Neural cell (in vitro differentiated cells): ENCODE measurements around the gene EFCAB6. TPM values are rescaled to one million over a fixed set of nuclear protein-coding genes. Genes with fewer than 3 reads are reported as not detected.

Experiments
- H2AFZ ChIP-seq: fragments of 200-600, 300-800 bp; sonication (generic), shearing (Covaris generic); 2 replicates; pipeline ENCODE4 v1.6.0; 2014; ENCODE audit warnings: low read depth, mild to moderate bottlenecking, antibody characterized with exemption, low read length, moderate library complexity
- H3F3A ChIP-seq: fragments of 200-600 bp; shearing (Covaris generic); 2 replicates; pipeline ENCODE4 v1.6.1; 2016; ENCODE audit warnings: mild to moderate bottlenecking, moderate library complexity, mixed read lengths, antibody characterized with exemption, low read length; ENCODE audit not compliant: insufficient read depth, poor library complexity, severe bottlenecking
- H3K27ac ChIP-seq: fragments of 200-600, 300-800 bp; sonication (generic), shearing (Covaris generic); 2 replicates; pipeline ENCODE4 v1.5.1; 2014; ENCODE audit warnings: mild to moderate bottlenecking, low read length, moderate library complexity
- H3K27me3 ChIP-seq: fragments of 300-800, 200-600 bp; sonication (generic), shearing (Covaris generic); 2 replicates; pipeline ENCODE4 v1.6.0; 2014; ENCODE audit warnings: mild to moderate bottlenecking, low read depth, low read length, moderate library complexity; ENCODE audit not compliant: insufficient read depth
- H3K36me3 ChIP-seq: fragments of 300-800, 200-600 bp; sonication (generic), shearing (Covaris generic); 2 replicates; pipeline ENCODE4 v1.5.1; 2014; ENCODE audit warnings: mild to moderate bottlenecking, antibody characterized with exemption, low read length, moderate library complexity; ENCODE audit not compliant: insufficient read depth
- H3K4me2 ChIP-seq: fragments of 300-800, 200-600 bp; sonication (generic), shearing (Covaris generic); 2 replicates; pipeline ENCODE4 v1.6.0; 2014; ENCODE audit warnings: mild to moderate bottlenecking, low read length
- H3K4me3 ChIP-seq: fragments of 300-800, 200-600 bp; sonication (generic), shearing (Covaris generic); 2 replicates; pipeline ENCODE4 v1.5.1; 2014; ENCODE audit warnings: mild to moderate bottlenecking, low read length, moderate library complexity
- H3K79me2 ChIP-seq: fragments of 200-600 bp; shearing (Covaris generic); replicated peaks from 2 replicates; pipeline ENCODE4 v1.6.0; 2014; ENCODE audit warnings: mild to moderate bottlenecking, low read length, moderate library complexity; ENCODE audit not compliant: insufficient read depth
- H3K9ac ChIP-seq: fragments of 300-800, 200-600 bp; sonication (generic), shearing (Covaris generic); 2 replicates; pipeline ENCODE4 v1.6.1; 2016; ENCODE audit warnings: mild to moderate bottlenecking, low read length, mixed read lengths
- H3K9me2 ChIP-seq: fragments of 200-600 bp; shearing (Covaris generic); 2 replicates; pipeline ENCODE4 v1.6.1; 2016; ENCODE audit warnings: mild to moderate bottlenecking, low read length, mixed read lengths; ENCODE audit not compliant: insufficient read depth
- H3K9me3 ChIP-seq: fragments of 200-600, 300-800 bp; sonication (generic), shearing (Covaris generic); 2 replicates; pipeline ENCODE4 v1.6.1; 2016; ENCODE audit warnings: mild to moderate bottlenecking, mixed run types, low read length, moderate library complexity, mixed read lengths
- H4K20me1 ChIP-seq: fragments of 200-600 bp; shearing (Covaris generic); 2 replicates; pipeline ENCODE4 v1.6.1; 2016; ENCODE audit warnings: mild to moderate bottlenecking, mixed run types; ENCODE audit not compliant: insufficient read depth
- EP300 ChIP-seq: fragments of 450-650 bp; conservative IDR thresholded peaks from 2 replicates; pipeline ENCODE4 v1.6.1; 2014; ENCODE audit warnings: antibody characterized with exemption, mild to moderate bottlenecking, moderate library complexity; ENCODE audit not compliant: poor library complexity, severe bottlenecking
- EZH2 ChIP-seq: fragments of 200-600, 300-800 bp; shearing (Covaris generic), sonication (generic); IDR thresholded peaks from 2 replicates; pipeline ENCODE4 v1.6.1; 2014; ENCODE audit warnings: antibody characterized with exemption, low read length, borderline replicate concordance, mild to moderate bottlenecking; ENCODE audit not compliant: insufficient read depth, poor library complexity, severe bottlenecking
- MXI1 ChIP-seq: fragments of 450-650 bp; conservative IDR thresholded peaks from 2 replicates; pipeline ENCODE4 v1.6.1; 2014; ENCODE audit warnings: antibody characterized with exemption, mild to moderate bottlenecking; ENCODE audit not compliant: poor library complexity, severe bottlenecking
- POLR2AphosphoS5 ChIP-seq: IDR thresholded peaks from 2 replicates; pipeline ENCODE4 v1.6.1; 2012
- RAD21 ChIP-seq: fragments of 450-650 bp; conservative IDR thresholded peaks from 2 replicates; pipeline ENCODE4 v1.6.1; 2014; ENCODE audit warnings: antibody characterized with exemption, mild to moderate bottlenecking, moderate library complexity
- SMC3 ChIP-seq: fragments of 450-650 bp; conservative IDR thresholded peaks from 2 replicates; pipeline ENCODE4 v1.6.1; 2014; ENCODE audit warnings: antibody characterized with exemption, mild to moderate bottlenecking, moderate library complexity; ENCODE audit not compliant: poor library complexity
- TAF1 ChIP-seq: IDR thresholded peaks from 2 replicates; pipeline ENCODE4 v1.6.1; 2012; ENCODE audit warnings: low read depth
- polyA plus RNA-seq: library from polyadenylated mRNA; depleted of rRNA; stranded (reverse); fragments of >200 nt; gene quantifications from 2 replicates; pipeline ENCODE4 v1.2.3, GENCODE V29; 2014
- TF ChIP-seq, protein P1 (sequence below): IDR thresholded peaks from 2 replicates; pipeline ENCODE4 v1.6.1; 2012; ENCODE audit warnings: borderline replicate concordance
- TF ChIP-seq, protein P2 (sequence below): fragments of 450-650 bp; IDR thresholded peaks from 2 replicates; pipeline ENCODE4 v1.5.1; 2014; ENCODE audit warnings: antibody characterized with exemption, mild to moderate bottlenecking, moderate library complexity; ENCODE audit not compliant: poor library complexity, severe bottlenecking

Gene EFCAB6
- polyA plus RNA-seq, 1 donor from 2014 or later, result 1.4 TPM

DNA sequence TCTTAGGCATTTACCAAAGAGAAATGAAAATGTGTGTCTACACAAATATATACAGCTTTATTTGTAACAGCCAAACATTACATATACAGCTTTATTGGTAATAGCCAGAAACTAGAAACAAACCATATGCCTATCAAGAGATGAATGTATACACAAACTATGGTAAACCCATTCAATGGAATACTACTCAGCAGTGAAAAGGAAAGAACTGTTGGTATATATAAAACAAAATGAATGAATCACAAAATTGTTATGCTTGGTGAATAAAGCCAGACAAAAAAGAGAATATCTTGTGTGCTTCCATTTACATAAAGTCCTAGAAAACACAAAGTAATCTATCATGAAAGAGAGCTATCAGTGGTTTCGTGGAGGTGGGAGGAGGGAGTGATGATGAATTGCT lies 142.9 kb downstream of the EFCAB6 start:
- Histone ChIP-seq H3K9me3 (no peaks in the 10 kb centered on the region), H3K27me3 (no peaks in the 10 kb centered on the region), H3K4me2 (no peak overlapping the region), H3F3A (no peaks in the 10 kb centered on the region), H2AFZ (no peak overlapping the region), H3K9ac (no peak overlapping the region), H3K27ac (no peak overlapping the region), H3K79me2 (no peaks in the 10 kb centered on the region), H3K36me3 (no peaks in the 10 kb centered on the region), H4K20me1 (no peaks in the 10 kb centered on the region), H3K9me2 (no peaks in the 10 kb centered on the region), H3K4me3 (no peak overlapping the region)
- no peak for TF ChIP-seq RAD21
- no peak for TF ChIP-seq MXI1
- TF ChIP-seq EZH2, result no peak
- no peak for TF ChIP-seq POLR2AphosphoS5
- no peak for TF ChIP-seq SMC3
- no peak for TF ChIP-seq EP300
- TF ChIP-seq TAF1, result no peak
- TF ChIP-seq, protein P1, sequence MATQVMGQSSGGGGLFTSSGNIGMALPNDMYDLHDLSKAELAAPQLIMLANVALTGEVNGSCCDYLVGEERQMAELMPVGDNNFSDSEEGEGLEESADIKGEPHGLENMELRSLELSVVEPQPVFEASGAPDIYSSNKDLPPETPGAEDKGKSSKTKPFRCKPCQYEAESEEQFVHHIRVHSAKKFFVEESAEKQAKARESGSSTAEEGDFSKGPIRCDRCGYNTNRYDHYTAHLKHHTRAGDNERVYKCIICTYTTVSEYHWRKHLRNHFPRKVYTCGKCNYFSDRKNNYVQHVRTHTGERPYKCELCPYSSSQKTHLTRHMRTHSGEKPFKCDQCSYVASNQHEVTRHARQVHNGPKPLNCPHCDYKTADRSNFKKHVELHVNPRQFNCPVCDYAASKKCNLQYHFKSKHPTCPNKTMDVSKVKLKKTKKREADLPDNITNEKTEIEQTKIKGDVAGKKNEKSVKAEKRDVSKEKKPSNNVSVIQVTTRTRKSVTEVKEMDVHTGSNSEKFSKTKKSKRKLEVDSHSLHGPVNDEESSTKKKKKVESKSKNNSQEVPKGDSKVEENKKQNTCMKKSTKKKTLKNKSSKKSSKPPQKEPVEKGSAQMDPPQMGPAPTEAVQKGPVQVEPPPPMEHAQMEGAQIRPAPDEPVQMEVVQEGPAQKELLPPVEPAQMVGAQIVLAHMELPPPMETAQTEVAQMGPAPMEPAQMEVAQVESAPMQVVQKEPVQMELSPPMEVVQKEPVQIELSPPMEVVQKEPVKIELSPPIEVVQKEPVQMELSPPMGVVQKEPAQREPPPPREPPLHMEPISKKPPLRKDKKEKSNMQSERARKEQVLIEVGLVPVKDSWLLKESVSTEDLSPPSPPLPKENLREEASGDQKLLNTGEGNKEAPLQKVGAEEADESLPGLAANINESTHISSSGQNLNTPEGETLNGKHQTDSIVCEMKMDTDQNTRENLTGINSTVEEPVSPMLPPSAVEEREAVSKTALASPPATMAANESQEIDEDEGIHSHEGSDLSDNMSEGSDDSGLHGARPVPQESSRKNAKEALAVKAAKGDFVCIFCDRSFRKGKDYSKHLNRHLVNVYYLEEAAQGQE, result no peak
- TF ChIP-seq, protein P2, sequence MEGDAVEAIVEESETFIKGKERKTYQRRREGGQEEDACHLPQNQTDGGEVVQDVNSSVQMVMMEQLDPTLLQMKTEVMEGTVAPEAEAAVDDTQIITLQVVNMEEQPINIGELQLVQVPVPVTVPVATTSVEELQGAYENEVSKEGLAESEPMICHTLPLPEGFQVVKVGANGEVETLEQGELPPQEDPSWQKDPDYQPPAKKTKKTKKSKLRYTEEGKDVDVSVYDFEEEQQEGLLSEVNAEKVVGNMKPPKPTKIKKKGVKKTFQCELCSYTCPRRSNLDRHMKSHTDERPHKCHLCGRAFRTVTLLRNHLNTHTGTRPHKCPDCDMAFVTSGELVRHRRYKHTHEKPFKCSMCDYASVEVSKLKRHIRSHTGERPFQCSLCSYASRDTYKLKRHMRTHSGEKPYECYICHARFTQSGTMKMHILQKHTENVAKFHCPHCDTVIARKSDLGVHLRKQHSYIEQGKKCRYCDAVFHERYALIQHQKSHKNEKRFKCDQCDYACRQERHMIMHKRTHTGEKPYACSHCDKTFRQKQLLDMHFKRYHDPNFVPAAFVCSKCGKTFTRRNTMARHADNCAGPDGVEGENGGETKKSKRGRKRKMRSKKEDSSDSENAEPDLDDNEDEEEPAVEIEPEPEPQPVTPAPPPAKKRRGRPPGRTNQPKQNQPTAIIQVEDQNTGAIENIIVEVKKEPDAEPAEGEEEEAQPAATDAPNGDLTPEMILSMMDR, result no peak

DNA sequence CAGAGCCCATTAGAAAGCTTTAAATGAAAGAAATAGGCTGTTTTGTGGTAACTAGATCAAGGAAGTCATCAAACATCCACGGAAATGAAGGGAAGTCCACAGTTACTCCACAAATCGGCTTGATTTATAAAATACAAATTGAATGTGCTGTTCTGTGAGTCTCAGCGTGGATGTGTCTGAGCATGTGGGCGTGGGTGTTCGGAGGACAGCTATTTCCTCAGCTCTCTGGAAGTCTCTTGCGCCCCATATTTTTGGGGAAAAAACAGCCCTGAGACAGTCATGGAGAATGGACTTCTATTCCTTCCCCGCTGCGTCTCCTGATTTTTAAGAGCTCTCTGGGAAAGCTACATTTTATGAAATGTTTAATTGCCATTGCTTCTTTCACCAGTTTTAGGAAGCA lies 144.4 kb downstream of the EFCAB6 start:
- H3K9me2 ChIP-seq, result no peaks in the 10 kb centered on the region
- H3F3A ChIP-seq, result no peaks in the 10 kb centered on the region
- no peak overlapping the region for H3K27ac ChIP-seq
- H3K36me3 ChIP-seq, result no peaks in the 10 kb centered on the region
- H3K4me2 ChIP-seq, result no peak overlapping the region
- H3K9me3 ChIP-seq, result no peaks in the 10 kb centered on the region
- no peak overlapping the region for H3K9ac ChIP-seq
- no peaks in the 10 kb centered on the region for H3K27me3 ChIP-seq
- H3K79me2 ChIP-seq, result no peaks in the 10 kb centered on the region
- no peaks in the 10 kb centered on the region for H4K20me1 ChIP-seq
- H3K4me3 ChIP-seq, result no peak overlapping the region
- no peak overlapping the region for H2AFZ ChIP-seq
- TF ChIP-seq, protein P1, result no peak
- TF ChIP-seq EZH2, result no peak
- TF ChIP-seq MXI1, result no peak
- TF ChIP-seq EP300, result no peak
- TF ChIP-seq POLR2AphosphoS5, result no peak
- TF ChIP-seq, protein P2, result no peak
